Measurements from ENCODE around the gene SLC25A29. TPM values are rescaled to one million over a fixed set of nuclear protein-coding genes. Genes with fewer than 3 reads are reported as not detected.
A peak's percentile ranks its signal among the peaks of the same experiment; 100 is the strongest.

The SLC25A29 gene, protein sequence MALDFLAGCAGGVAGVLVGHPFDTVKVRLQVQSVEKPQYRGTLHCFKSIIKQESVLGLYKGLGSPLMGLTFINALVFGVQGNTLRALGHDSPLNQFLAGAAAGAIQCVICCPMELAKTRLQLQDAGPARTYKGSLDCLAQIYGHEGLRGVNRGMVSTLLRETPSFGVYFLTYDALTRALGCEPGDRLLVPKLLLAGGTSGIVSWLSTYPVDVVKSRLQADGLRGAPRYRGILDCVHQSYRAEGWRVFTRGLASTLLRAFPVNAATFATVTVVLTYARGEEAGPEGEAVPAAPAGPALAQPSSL
- total RNA-seq, result 86.1 TPM

DNA sequence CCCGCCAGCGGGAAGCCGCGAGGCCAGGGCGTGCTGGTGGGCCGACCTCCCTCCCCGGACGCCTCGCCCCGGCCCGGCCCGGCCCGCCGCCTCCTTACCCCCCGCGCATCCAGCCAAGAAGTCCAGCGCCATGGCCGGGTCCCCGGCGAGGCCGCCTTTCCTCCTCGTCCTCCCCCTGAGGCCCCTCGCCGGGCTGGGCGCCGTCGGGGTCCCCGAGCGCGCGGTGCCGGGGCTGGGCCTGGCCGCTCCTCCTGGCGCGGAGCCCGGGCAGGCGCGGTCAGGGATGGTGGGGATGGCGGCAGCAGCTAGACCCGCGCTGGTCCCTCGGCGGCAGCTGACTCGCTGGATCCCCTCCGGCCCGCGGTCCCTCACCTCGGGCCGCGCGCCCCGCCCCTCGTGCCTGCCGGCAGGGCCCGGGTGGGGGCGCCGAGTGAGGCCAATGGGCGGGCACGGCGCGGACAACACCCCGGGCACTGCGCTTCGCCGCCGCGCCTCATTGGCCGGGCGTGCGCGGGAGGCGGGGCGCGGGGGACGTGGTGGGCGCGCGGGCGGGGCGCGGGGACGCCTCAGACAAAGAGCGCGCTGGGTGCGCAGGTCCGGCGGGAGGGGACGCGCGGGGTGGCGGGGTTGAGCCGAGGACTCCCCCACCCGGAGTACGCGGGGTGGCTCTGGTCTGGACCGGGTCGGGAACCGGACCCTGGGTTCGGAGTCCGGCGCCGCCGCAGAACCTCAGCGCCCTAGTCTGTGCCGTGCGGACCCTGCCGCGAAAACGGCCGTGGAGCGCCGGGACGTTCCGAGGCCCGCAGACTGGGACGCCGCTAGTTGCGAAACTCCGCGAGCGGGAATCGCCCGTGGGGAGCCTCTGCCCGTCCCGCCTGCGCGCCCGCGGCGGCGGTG, at the start of gene SLC25A29:
TSS of gene SLC25A29 (minus strand) at position 344 of the 897 bp plus-strand sequence. CDS start at position 132, 212 bp downstream.

DNA sequence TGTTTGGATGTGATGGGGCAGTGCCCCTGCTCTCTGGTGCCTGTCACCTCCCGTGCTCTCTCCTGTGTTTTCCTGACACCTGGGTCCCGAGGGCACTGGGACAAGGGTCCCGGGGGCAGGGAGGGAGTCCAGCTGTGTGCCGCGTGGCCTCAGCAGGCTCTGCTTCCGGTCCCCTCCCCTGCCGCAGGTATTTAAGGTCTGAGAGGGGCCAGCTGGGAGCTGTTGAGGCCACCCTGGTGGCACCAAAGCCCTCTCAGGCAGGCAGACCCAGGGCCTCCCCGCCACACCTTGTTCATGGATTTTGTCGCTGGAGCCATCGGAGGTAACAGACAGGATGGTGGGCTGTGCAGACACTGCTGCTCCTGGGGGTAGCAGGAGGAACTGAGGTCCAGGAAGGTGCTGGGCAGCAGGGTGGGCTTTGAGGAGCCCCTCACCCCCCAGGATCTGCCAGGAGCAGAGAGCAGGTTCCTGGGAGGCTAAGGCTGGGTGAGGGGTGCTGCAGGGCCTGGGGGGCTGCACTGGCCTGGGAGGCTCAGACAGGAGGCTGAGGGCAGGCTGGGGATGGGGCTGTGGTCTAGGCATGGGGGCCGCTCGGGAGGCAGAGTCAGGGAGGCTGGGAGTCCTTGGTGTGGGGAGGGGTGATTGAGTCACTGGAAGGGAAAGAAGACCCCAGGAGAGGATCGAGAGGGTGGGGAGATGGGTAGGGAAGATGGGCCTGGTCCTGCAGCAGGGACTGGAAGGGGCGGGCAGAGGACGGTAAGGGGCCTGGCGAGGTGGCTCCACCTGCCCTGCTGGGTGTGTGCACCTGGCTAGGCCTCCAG, 17.1 kb upstream of the SLC25A29 start, which contains the start of gene SLC25A47:
TSS of gene SLC25A47 (plus strand) at position 219 of the 821 bp plus-strand sequence. CDS start at position 295, 76 bp downstream.

Small RNA genes within 50 kb of the gene (small RNA-seq; reads per million reads assigned to genes)
- gene MIR345 (ENCODE audit: low replicate concordance), result 15.0 reads per million, percentile 91 among the genes with 10 or more reads in this experiment
- gene RN7SL523P (ENCODE audit: low replicate concordance), result not detected

Other genes with a start within 250 kb of the SLC25A29 start
- 219 TPM for gene EVL, start 241.0 kb downstream of the SLC25A29 start, total RNA-seq
- 0.31 TPM for gene DEGS2, start 146.8 kb downstream of the SLC25A29 start, total RNA-seq
- 58.8 TPM for gene YY1, start 67.3 kb downstream of the SLC25A29 start, total RNA-seq
- gene SLC25A47, start 16.9 kb upstream of the SLC25A29 start, total RNA-seq, result not detected
- 13.8 TPM for gene WDR25, start 70.0 kb upstream of the SLC25A29 start, total RNA-seq

All from parietal lobe (tissue), 2 donors.